ENCODE results near the gene STUM. TPM values are rescaled to one million over a fixed set of nuclear protein-coding genes. Genes with fewer than 3 reads are reported as not detected.

STUM gene
- total RNA-seq, 1 experiment from 2014 or later, result not detected

DNA sequence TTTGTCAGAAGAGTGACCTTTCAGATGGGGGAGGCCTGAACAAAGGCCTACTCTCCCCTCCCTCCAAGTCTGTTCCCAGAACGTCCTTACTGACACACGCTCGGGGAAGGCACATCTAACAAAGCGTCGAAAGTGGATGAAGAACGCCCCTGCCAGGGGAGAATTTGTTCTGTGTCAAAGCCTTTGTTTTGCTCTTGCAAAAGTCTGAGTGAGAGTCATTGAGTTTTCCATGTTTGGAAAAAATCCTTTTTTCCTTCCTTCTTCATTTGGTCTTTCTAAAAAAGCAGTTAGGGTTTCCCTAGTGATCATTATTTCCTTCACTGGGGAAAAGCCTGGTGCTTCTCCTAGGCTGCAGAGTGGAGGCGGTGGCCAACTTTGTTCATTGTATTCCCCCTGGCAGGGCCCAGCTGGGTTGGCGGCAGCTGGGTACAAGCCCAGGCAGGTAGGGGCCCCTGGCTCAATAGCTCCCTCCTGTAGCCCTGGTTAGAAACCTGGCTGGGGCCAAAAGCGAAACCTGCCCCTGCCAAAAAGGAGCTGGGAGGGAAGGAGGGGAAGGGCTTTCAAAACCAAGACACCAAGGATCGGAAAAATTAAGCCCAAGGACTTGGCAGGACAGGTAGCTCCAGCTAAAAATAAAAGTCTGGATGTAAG is 109.5 kb downstream of the STUM start:
- TF ChIP-seq, protein P1, sequence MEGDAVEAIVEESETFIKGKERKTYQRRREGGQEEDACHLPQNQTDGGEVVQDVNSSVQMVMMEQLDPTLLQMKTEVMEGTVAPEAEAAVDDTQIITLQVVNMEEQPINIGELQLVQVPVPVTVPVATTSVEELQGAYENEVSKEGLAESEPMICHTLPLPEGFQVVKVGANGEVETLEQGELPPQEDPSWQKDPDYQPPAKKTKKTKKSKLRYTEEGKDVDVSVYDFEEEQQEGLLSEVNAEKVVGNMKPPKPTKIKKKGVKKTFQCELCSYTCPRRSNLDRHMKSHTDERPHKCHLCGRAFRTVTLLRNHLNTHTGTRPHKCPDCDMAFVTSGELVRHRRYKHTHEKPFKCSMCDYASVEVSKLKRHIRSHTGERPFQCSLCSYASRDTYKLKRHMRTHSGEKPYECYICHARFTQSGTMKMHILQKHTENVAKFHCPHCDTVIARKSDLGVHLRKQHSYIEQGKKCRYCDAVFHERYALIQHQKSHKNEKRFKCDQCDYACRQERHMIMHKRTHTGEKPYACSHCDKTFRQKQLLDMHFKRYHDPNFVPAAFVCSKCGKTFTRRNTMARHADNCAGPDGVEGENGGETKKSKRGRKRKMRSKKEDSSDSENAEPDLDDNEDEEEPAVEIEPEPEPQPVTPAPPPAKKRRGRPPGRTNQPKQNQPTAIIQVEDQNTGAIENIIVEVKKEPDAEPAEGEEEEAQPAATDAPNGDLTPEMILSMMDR (IDR thresholded peaks at IDR 0.05; ENCODE audit: unreplicated experiment), result no peak
- CTCF ChIA-PET, result no interaction called here
- no peak for DNase-seq
- Mint-ChIP-seq H3K27me3 (ENCODE audit: unreplicated experiment) (no peaks in the 10 kb centered on the region), H3K36me3 (ENCODE audit: insufficient read depth, unreplicated experiment) (no peaks in the 10 kb centered on the region), H3K4me3 (ENCODE audit: low read depth, unreplicated experiment) (no peak overlapping the region), H3K9me3 (ENCODE audit: low read depth, unreplicated experiment) (no peaks in the 10 kb centered on the region), H3K27ac (ENCODE audit: unreplicated experiment) (no peak overlapping the region), H3K4me1 (ENCODE audit: low read depth, unreplicated experiment) (no peaks in the 10 kb centered on the region)
- intact Hi-C loops (cut with micrococcal nuclease; ENCODE audit: unreplicated experiment), result no loop called here
- BruUV-seq (replicated peaks), result no TSS peak

DNA sequence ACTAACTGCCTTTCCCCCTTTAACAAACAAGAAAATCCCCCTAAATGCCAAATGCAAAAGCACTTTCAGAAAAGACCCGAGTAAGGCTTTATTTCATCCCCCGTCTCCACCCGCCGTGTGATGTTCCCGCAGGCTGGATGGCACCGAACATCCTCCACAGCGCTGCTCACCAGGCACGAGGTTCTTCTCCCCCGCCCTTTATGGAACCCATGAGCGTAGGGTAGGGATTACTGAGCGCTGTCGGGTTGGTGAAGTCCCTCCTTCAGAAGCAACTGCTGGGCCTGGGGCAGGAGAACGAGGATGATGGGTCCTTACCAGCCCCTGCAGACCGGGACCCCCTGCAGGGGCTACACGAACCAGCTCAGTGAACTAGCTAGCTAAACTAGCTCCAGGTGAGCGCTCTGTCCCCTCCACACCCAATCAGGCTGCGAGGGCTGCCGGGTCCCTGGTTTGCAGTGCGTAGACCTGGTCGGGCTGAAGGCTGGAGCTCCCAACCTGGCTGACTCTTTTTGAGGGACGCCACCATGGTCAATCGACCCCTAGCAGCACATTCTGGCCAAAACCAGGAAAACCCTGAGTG is 110.1 kb downstream of the STUM start:
- Mint-ChIP-seq H3K4me1 (ENCODE audit: low read depth, unreplicated experiment) (no peaks in the 10 kb centered on the region), H3K27ac (ENCODE audit: unreplicated experiment) (no peak overlapping the region)
- CTCF ChIA-PET, result no interaction called here

More for the DNA sequence above, 110.1 kb downstream of the STUM start:
- no peak overlapping the region for H3K4me3 Mint-ChIP-seq (ENCODE audit: low read depth, unreplicated experiment)
- TF ChIP-seq, protein P1 (IDR thresholded peaks at IDR 0.05; ENCODE audit: unreplicated experiment), result no peak
- no peak for DNase-seq
- no peaks in the 10 kb centered on the region for H3K27me3 Mint-ChIP-seq (ENCODE audit: unreplicated experiment)
- intact Hi-C loops (cut with micrococcal nuclease; ENCODE audit: unreplicated experiment), result no loop called here
- no peaks in the 10 kb centered on the region for H3K36me3 Mint-ChIP-seq (ENCODE audit: insufficient read depth, unreplicated experiment)
- H3K9me3 Mint-ChIP-seq (ENCODE audit: low read depth, unreplicated experiment), result no peaks in the 10 kb centered on the region
- BruUV-seq (replicated peaks), result no TSS peak

Other genes with a start within 250 kb of the STUM start
- gene LIN9, start 239.6 kb upstream of the STUM start, total RNA-seq (2022), result 13.6 and 14.3 TPM in 2 replicates
- 123 and 136 TPM in 2 replicates for gene PARP1, start 140.7 kb upstream of the STUM start, total RNA-seq (2022)
- 9.8 and 11.8 TPM in 2 replicates for gene ITPKB, start 190.5 kb downstream of the STUM start, total RNA-seq (2022)

All from Calu3 (cell line).